ENCODE data around the gene TOX2.

Gene TOX2

GRCh38 chr20:44084891-44085290, 170.2 kb downstream of the TOX2 start:
- TF ChIP-seq GATA3 (IDR thresholded peaks at IDR 0.05; ENCODE audit: low read depth, low read length), result no peak
- TF ChIP-seq GATA2 (IDR thresholded peaks at IDR 0.05; ENCODE audit: low read depth, low read length), result no peak

DNA sequence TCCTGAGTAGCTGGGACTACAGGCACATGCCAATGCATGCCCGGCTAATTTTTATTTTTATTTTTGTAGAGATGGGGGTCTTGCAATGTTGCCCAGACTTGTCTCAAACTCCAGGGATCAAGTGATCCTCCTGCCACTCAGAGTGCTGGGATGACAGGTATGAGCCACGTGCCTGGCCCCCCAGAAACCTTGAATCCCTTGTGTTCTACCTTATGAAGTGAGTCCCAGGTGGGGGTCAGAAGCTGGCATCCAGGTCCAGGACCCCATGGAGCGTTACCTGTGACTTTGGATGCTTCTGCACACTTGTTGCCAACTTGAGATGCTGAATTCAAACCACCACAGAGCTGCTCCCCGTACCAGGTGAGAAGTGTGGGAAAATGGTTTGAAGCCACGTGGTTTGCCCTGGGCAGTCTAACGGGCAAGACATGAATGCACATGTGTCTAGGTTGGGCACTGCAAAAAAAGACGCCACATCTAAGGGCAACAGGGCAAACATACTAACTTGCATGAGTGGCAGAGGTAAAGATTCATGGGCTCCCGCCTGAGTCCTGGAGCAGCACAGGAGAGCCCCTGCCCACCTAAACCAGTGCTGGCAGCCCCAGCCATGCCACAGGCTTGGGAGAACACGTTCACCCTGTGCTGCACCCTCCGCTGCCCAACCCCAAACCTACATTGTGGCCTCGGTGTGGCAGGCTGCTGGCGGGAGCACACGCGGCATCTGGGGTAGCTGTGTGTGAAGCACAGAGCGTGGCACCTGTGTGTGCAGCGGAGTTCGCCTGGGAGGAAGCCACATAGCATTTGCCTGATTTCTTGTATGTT, 171.2 kb downstream of the TOX2 start:
- TF ChIP-seq GATA2 (IDR thresholded peaks at IDR 0.05; ENCODE audit: low read depth, low read length) (no peak), GATA3 (IDR thresholded peaks at IDR 0.05; ENCODE audit: low read depth, low read length) (no peak)

- TF ChIP-seq GATA2 (IDR thresholded peaks at IDR 0.05; ENCODE audit: low read depth, low read length) (no peak), GATA3 (IDR thresholded peaks at IDR 0.05; ENCODE audit: low read depth, low read length) (no peak)
Measured at GRCh38 chr20:44087051-44087856, 172.6 kb downstream of the TOX2 start.

GRCh38 chr20:44087857-44088120, 173.1 kb downstream of the TOX2 start:
- TF ChIP-seq GATA3 (IDR thresholded peaks at IDR 0.05; ENCODE audit: low read depth, low read length), result no peak
- no peak for TF ChIP-seq GATA2 (IDR thresholded peaks at IDR 0.05; ENCODE audit: low read depth, low read length)

- no peak for TF ChIP-seq GATA2 (IDR thresholded peaks at IDR 0.05; ENCODE audit: low read depth, low read length)
Measured at GRCh38 chr20:44089987-44090674, 175.5 kb downstream of the TOX2 start.

- TF ChIP-seq GATA3 (IDR thresholded peaks at IDR 0.05; ENCODE audit: low read depth, low read length), result no peak
- no peak for TF ChIP-seq GATA2 (IDR thresholded peaks at IDR 0.05; ENCODE audit: low read depth, low read length)
Measured at GRCh38 chr20:44091026-44091425, 176.4 kb downstream of the TOX2 start.

- no peak for TF ChIP-seq GATA2 (IDR thresholded peaks at IDR 0.05; ENCODE audit: low read depth, low read length)
- no peak for TF ChIP-seq GATA3 (IDR thresholded peaks at IDR 0.05; ENCODE audit: low read depth, low read length)
Measured at GRCh38 chr20:44092551-44093248, 178.0 kb downstream of the TOX2 start.

DNA sequence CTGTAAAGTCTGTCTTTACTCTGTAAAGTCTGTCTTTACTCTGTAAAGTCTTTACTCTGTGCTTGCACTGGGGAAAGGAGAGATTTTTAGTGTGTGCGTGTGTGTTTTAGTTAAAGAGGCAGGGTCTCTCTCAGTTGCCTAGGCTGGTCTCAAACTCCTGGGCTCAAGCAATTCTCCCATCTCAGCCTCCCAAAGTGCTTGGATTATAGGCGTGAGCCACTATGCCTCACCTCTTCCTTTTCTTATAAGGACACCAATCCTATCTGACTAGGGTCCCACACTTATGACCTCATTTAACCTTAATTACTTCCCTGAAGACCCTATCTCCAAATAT, 178.6 kb downstream of the TOX2 start:
- TF ChIP-seq GATA3 (IDR thresholded peaks at IDR 0.05; ENCODE audit: low read depth, low read length), result no peak
- no peak for TF ChIP-seq GATA2 (IDR thresholded peaks at IDR 0.05; ENCODE audit: low read depth, low read length)

DNA sequence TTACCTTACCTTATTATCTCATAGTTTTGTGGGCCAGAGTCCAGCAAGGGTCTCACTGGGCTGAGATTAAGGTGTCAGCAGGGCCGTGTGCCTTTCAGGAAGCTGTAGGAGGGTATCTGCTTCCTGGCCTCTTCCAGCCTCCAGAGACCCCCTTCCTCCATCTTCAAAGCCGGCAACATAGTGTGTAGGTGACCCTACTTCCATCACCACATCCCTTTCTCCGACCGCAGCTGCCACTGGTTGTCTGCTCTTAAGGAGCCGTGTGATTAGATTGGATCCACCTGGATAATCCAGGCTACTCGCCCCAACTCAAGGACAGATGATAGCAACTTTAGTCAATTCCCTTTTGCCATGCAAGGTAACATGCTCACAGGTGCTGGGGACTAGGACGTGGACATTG, 181.2 kb downstream of the TOX2 start:
- TF ChIP-seq GATA3 (IDR thresholded peaks at IDR 0.05; ENCODE audit: low read depth, low read length) (no peak), GATA2 (IDR thresholded peaks at IDR 0.05; ENCODE audit: low read depth, low read length) (no peak)

- TF ChIP-seq GATA2 (IDR thresholded peaks at IDR 0.05; ENCODE audit: low read depth, low read length), result no peak
- TF ChIP-seq GATA3 (IDR thresholded peaks at IDR 0.05; ENCODE audit: low read depth, low read length), result no peak
Measured at GRCh38 chr20:44097521-44098255, 183.0 kb downstream of the TOX2 start.

GRCh38 chr20:44098256-44098630, 183.6 kb downstream of the TOX2 start:
- TF ChIP-seq GATA3 (IDR thresholded peaks at IDR 0.05; ENCODE audit: low read depth, low read length) (no peak), GATA2 (IDR thresholded peaks at IDR 0.05; ENCODE audit: low read depth, low read length) (no peak)

DNA sequence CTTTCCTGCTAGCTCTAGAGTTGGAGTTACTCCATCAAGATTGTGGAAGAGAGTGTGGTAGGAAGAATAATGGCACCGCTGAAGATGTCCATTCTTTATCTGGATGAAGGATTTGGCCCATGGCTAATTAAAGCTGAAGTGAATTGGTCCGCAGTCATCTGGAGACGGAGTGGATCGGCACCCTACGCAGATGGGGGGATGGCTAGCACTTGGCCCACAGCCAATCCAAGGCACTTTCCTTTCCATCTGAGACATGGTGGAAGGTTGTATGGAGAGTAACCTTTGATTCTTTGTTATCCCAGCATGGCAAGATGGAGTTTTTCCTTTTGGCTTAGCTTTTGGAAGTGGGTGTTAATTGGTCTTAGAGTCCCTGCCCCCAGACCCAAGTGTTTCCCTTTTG, 184.0 kb downstream of the TOX2 start:
- no peak for TF ChIP-seq GATA3 (IDR thresholded peaks at IDR 0.05; ENCODE audit: low read depth, low read length)
- no peak for TF ChIP-seq GATA2 (IDR thresholded peaks at IDR 0.05; ENCODE audit: low read depth, low read length)

DNA sequence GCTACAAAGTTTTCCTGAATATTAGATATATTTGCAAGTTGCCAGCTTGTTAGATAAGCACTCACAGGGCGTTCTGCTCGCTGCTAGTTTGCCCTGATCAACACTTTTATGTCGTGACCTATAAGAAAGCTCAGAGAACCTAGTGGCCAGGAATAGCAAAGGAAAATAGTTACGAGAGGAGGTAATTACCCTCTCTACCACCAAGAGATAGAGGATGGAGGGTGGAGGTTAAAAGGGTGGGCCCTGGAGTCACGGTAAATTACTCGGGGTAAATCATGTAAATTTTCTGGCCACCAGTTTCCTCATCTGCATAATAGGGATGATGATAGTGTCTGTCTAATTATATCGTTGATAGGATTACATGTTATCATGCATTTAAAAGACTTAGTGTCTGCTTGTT, 185.2 kb downstream of the TOX2 start:
- TF ChIP-seq GATA3 (IDR thresholded peaks at IDR 0.05; ENCODE audit: low read depth, low read length), result no peak
- no peak for TF ChIP-seq GATA2 (IDR thresholded peaks at IDR 0.05; ENCODE audit: low read depth, low read length)

GRCh38 chr20:44102582-44102981, 187.9 kb downstream of the TOX2 start:
- TF ChIP-seq GATA3 (IDR thresholded peaks at IDR 0.05; ENCODE audit: low read depth, low read length), result no peak
- no peak for TF ChIP-seq GATA2 (IDR thresholded peaks at IDR 0.05; ENCODE audit: low read depth, low read length)
